ENCODE measurements around the gene PTPRCAP. TPM values are rescaled to one million over a fixed set of nuclear protein-coding genes. Genes with fewer than 3 reads are reported as not detected.
"Not testable (repeated sequence)": the region's sequence is repeated elsewhere in the genome, so short reads cannot be mapped to it uniquely, and the experiment has no call there.

PTPRCAP gene
- total RNA-seq, 1 donor from 2014 or later, result 0.88 TPM

DNA sequence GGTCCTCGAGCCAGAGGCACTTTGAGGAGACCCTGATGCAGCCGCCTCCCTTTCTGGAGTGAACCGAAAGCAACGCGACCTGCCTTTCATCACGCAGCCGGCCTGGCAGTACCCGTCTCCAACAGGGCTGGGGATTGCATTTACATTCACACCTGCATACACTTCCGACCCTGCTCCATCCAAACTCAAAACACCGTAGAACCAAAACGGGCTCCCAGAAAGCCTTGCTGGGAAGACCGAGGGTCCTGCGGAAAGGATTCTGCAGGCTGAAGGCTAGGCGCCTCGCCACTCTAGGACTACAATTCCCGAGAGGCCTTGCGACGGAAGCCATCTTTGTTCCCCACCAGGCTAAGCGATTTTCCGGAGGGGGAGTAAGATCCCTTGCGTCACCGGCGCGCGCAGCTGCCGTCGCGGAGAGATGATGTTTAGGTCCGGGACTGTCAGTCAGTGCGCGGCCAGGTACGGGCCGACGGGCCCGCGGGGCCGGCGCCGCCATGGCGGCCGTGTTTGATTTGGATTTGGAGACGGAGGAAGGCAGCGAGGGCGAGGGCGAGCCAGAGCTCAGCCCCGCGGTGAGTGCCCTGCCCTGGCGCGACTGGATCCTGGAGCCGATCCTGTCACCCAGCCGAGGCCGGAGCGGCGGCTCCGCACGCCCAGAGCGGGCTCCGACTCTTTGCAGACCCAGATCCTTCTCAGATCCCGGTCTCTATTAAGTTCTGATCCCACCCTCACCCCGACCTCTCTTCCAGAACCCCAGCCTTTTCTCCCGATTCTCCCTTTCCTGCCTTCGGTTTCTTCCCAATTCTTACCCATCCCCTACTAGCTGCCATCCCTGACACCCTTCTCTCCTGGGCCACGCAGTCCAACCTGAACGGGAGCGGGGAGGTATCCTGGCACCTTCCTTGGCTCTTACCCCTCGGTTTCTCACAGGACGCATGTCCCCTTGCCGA is 9.2 kb downstream of the PTPRCAP start, which contains the start of gene RPS6KB2:
Gene RPS6KB2 (plus strand): TSS at position 443 of the 950 bp plus-strand sequence. CDS start 52 bp downstream, at position 495.
- DNase-seq (ENCODE audit: low read depth), result peak; percentile 98

DNA sequence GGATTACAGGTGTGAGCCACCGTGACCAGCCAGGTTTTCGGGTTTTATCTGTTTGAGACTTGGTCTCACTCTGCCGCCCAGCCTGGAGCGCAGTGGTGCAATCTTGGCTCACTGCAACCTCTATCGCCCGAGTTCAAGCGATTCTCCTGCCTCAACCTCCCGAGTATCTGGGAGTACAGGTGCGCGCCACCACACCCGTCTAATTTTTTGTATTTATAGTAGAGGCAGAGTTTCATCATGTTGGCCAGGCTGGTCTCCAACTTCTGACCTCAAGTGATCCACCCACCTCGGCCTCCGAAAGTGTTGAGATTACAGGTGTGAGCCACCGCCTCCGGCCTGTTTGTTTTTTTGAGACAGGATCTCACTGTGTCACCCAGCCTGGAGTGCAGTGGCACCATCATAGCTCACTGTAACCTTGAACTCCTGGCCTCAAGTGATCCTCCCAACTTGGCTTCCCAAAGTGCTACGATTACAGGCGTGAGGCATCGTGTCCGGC is 10.1 kb downstream of the PTPRCAP start:
- not testable (repeated sequence) for DNase-seq (ENCODE audit: low read depth)

GRCh38 chr11:67423891-67424613 is 13.4 kb downstream of the PTPRCAP start:
- no peak for DNase-seq (ENCODE audit: low read depth)

- no peak for DNase-seq (ENCODE audit: low read depth)
Observed at GRCh38 chr11:67423466-67423865, 14.0 kb downstream of the PTPRCAP start.

- DNase-seq (ENCODE audit: low read depth), result no peak
Observed at GRCh38 chr11:67422891-67423290, 14.6 kb downstream of the PTPRCAP start.

DNA sequence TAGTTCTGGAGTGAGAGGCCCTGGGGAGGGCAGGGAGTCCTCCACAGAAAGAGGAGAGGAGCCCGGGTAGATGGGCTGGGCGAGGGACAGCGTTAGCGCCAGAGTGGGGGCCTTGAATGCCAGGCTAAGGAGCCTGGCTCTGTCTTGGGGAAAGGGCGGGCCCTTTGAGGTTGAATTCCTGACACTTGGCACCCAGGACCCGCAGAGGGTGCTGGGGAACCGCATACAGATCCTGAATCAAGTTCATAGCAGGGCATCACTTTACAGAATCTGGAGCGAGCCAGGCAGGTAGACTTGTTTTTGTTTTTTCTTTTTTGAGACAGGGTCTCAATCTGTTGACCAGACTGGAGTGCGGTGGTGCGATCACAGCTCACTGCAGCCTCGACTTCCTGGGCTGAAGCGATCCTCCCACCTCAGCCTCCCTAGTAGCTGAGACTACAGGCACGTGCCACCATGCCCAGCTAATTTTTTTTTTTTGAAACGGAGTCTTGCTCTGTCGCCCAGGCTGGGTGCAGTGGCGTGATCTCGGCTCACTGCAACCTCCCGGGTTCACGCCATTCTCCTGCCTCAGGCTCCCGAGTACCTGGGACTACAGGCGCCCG is 16.0 kb downstream of the PTPRCAP start:
- DNase-seq (ENCODE audit: low read depth), result no peak

DNA sequence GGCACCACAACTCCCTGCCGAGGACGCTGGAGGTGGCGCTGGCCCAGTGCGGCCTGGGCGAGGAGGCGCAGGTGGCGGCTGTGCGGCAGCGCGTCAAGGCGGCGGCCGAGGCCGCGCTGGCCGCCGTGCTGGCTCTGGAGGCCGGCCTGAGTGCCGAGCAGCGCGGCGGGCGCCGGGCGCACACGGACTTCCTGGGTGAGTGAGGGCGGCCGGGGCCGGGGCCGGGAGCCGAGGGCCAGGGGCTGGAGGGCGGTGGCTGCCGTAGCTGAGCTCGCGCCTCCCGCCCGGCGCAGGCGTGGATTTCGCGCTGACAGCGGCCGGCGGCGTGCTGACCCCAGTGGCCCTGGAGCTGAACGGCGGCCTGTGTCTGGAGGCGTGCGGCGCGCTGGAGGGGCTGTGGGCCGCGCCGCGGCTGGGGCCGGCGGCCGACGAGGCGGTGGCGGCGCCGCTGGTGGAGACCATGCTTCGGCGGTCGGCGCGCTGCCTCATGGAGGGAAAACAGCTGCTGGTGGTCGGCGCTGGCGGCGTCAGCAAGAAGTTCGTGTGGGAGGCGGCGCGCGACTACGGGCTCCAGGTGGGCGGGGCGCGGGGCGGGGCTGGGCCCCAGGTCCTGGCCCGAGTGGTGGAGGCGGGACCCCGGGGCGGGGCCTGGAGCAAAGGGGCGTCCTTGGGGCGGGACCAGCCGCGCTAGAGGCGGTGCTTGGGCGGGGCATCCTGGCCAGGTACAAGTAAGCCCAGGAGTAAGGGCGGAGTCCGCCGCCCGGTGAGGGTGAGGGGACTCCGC is 16.6 kb downstream of the PTPRCAP start:
- peak; percentile 94 for DNase-seq (ENCODE audit: low read depth)

DNA sequence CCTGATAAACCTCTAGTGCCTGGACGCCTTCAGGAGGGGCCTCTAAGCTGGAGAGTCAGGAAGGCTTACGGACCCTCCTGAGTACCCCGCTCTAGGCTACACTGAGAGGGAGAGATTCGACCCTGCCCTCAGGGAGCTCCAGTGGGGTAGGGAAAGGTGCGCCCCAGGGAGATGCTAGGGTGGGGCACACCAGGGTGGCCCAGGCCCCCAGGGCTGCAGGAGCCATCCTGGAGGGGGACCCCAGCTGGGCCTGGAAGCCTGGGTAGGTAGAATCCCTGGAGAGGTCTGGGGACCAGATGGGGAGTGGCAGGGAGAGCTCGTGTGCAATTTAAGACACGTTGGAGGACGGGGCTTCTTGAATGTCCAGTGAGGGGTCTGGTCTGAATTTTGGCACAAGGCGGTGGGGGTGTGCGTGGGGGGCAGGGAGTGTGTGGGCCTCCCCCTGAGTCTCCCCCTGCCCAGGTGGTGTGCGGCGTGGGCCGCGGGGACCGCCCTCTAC is 17.3 kb downstream of the PTPRCAP start:
- DNase-seq (ENCODE audit: low read depth), result no peak

- DNase-seq (ENCODE audit: low read depth), result no peak
Observed at GRCh38 chr11:67419325-67420049, 18.0 kb downstream of the PTPRCAP start.

- peak; percentile 97 for DNase-seq (ENCODE audit: low read depth)
Observed at GRCh38 chr11:67418476-67419281, 18.8 kb downstream of the PTPRCAP start.

DNA sequence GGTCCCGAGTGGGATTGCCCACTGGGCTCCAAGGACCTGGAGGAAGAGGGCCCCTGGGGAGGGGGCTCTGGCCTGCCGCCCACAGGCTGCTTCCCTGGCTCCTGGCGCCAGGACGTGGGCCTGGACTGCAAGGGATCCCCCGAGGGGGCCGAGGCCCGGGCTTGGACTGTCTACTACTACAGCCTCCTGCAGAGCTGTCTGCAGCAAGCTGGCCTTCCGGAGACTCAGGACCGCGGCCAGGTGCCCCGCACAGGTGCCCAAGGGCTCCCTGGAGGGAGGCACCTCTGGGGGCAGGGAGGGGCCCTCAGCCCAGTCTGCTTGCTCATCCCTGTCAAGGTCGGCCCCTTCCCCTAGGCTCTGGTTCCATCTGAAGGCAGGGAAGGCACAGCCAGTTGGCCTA is 20.1 kb downstream of the PTPRCAP start:
- no peak for DNase-seq (ENCODE audit: low read depth)

DNA sequence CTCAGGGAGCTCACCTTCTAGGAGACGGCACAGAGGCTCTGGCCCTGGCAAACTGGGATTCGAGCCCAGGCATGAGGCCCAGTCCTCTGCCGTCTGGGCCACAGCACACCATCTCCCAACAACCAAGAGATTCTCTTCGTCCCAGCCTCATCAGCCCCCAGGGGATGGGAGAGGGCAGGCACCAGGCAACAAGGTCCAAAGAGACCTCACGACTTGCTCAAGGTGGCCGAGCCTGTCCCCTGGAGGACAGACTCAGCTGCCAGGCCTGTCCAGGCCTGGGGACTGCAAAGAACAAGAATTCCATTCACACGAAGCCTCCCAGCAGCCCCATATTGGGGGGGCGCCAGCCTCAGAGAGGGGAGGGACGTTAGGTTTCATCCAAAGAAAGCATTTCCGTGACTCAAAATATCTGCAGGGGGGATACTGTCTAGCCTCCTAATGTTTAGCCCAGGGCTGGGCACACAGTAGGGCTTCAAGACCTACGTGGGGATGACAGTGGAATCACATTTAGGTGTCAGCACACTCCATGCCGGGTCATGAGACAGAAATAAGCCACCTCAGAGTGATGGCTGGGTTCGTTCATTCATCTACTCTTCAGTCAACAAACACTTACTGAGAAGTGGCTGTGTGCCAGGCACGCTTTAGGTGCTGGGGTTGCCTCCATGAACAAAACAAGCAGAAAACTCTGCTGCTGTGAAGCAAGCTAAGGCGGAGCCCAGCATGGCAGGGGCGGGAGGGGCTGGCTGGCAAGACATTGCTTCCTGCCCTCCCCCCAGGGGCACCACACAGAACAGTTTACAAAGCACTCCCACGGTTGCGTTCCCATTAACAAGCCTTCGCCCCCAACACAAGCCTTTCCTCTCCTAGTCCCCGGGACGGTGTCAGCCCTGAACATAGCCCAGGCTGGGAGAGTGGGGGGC is 20.8 kb downstream of the PTPRCAP start:
- DNase-seq (ENCODE audit: low read depth), result peak; percentile 60

DNA sequence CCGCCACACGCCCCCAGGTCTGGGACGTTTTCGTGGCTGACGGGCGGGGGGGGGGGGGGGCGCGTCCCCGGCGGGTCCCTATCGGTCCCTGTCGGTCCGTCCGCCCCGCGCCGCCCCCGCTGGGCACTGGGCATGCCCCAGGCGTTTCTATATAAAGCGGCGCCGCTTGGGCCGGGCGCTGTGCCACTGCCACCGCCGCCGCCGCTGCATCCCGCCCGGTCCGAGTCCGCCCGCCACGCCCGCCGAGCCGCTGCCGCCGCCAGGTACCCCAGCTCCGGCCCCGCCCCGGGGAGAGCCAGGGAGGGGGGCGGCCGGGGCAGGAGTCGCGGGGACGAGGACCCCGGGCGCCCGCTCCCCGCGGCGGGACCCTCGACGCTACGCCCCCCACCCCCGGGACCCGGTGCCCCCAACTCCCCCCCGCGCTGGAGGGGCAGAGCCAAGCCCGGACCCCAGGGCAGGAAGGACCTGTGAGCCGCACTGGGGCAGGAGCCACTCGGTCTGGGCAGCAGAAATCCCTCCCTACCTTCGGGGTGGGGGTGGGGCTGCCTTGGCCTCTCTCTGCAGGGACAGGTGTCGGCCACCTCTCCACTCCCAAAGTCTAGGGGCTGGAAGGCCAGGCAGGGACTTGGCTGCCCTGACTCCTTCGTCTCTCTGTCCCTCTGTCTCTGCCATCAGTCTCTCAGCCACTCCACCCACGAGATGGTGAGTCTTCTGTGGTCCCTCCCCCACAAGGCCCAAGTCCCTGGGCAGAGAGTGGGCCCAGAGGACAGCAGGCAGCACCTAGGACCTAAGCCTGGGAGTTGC is 21.8 kb downstream of the PTPRCAP start, which contains the start of gene CARNS1:
Gene CARNS1 (plus strand): TSS at position 178 of the 804 bp plus-strand sequence. CDS start 522 bp downstream, at position 700.
- DNase-seq (ENCODE audit: low read depth), result peak; percentile 50

DNA sequence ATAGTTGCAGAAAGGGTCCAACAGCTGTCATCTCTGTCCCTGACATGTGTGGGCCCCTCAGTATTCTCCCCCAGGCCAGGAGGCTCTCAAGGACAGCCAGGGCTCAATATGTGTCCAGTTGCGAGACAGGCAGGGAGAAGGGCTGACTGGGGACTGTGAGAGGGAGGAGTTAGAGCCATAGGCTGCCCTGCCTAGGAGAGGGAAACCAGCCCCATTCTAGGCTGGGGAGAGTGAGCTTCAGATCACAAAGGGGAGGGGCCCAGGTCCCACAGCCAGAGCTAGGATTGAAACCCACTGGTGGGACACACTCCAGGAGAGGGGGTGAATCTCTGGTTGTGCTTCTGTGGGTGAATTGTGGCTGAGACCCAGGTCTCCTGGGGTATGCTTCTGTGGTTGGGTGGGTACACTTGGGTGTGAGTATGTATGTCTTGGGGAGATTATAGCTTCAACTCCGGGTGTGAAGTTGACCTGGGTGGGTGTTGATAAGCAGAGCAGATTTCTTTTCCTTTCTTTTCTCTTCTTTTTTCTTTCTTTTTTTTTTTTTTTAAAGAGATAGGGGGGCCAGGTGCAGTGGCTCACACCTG is 24.1 kb downstream of the PTPRCAP start:
- DNase-seq (ENCODE audit: low read depth), result no peak

- no peak for DNase-seq (ENCODE audit: low read depth)
Observed at GRCh38 chr11:67412495-67413179, 24.8 kb downstream of the PTPRCAP start.

DNA sequence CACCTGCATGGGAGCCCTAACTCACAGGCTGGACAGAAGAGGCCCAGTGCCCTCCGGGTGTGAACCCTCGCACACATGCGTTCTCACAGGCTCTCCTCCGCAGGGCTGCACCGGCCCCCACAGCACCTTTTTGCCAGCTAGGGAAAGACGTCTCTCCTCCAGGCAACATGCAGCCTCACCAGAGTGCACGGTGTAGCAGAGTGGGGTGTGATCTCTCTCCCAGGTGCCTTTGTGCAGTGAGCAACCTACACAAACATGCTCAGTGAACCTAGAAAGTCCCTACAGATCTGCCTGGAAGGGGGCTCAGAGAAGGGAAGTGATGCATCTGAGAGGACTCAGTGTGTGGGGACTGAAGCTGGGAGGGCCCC is 25.7 kb downstream of the PTPRCAP start:
- DNase-seq (ENCODE audit: low read depth), result no peak

Measured in myocyte (in vitro differentiated cells).